OCI-M2 (cell line): ENCODE results near the gene ACSM6.

ENCODE experiments used
- DNase-seq: peaks from one replicate; lab custom pipeline; 2025; ENCODE audit not compliant: unreplicated experiment; lab: John Stamatoyannopoulos, UW

The ACSM6 gene

DNA sequence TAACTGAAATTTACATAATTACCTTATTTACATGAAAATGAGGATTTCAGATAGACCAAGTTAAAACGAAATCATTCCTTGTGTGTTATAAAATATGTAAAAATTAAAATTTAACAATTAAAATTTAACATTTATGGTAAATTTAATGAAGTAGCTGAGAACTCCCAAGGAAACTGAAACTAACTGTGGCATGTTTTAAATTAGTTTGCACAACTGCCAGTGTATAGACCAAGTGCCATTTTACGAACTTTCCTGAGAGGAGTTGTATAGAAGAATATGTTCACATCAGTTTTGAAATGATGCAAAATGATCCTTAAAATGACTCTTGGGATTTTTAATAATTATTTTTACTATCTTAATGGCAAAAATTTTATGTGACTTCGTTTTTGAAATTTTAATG is 73.2 kb downstream of the ACSM6 start:
- DNase-seq, result no peak

DNA sequence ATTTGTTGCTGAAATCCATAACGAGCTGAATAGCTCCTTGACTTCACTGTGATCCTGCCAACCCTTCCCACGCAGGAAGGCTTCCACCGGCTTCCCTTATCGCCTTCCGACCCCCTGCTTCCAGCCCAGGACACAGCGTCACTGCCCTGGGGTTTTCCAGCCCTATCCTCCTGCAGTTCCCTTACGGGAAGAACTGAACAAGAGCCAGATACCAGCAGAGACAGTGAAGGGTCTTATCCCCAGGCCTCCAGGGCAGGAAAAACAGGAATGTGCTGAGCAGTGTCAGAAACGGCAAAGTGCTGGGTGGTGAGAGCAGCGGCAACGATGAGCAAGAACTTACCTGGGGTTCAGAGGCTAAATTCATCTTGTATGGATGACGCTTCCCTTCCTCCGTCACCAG is 74.4 kb downstream of the ACSM6 start:
- DNase-seq, result no peak

DNA sequence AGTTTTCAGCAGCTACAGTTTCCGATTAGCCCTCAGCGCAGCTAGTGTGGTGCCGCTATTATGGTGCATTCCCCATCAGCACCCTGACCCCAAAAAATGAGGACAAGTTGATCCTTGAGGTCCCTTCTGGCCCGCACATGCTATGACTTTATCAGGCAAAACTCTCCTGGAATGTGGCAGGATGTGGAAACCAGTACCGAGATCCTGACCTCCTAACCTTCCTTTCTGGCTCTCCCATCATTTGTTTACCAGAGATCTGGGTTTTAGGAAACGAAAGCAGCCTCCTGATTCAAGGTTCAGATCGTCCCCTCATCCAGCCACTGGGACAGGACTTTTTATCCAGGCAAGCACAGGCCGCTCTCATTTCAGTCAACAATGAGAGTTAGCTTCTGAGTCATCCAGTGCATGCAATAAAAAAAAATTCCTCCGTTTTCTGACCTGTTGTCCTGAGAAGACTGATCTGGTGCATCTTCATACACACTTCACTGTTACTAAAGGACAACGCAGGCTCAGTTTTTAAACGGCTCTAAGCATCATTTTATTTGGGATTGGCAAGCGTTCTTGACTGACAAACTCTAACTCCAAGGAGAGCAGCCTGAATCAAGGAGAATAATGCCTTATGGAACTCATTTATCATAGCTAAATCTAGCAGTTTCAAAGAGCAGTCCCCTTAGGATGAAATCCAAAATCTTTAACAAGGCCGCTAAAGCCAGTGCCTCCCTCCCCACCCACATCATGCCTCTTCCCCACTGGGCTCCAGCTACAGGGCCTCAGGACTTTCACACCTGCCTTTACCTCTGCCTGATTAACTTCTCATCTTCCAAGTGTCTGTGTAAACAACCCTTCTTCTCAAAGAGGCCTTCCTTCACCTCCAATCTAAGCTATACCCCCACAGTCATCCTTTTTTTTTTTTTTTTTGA is 79.6 kb downstream of the ACSM6 start:
- DNase-seq, result no peak

DNA sequence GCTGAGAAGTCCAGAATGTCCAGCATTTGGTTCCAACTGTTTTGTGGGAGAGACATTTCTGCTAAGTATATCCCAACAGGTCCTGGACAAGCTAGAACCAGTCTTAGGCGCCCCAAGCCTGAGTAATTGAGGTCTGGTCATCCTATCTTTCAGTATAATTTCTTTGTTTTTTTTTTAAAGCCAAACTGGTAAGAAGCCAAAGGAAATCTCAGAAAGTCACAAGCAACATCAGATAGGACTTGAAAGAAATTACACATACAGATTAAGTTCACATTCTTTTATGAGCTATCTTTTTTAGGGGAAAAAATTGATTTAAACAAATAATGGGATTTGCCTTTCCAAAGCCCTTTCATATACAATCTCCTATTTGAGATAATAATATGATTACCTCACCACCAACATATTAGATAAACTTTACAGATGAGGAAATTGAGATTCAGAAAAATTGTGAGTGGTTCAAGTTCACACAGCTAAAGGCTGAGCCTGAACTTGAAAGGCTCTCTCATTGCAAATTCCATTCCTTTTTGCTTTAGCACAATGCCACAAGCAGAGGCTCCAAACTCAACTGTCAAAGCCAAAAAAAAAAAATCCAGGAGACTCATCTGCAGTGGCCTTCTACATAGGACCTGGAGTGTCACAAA is 81.8 kb downstream of the ACSM6 start:
- DNase-seq, result no peak

DNA sequence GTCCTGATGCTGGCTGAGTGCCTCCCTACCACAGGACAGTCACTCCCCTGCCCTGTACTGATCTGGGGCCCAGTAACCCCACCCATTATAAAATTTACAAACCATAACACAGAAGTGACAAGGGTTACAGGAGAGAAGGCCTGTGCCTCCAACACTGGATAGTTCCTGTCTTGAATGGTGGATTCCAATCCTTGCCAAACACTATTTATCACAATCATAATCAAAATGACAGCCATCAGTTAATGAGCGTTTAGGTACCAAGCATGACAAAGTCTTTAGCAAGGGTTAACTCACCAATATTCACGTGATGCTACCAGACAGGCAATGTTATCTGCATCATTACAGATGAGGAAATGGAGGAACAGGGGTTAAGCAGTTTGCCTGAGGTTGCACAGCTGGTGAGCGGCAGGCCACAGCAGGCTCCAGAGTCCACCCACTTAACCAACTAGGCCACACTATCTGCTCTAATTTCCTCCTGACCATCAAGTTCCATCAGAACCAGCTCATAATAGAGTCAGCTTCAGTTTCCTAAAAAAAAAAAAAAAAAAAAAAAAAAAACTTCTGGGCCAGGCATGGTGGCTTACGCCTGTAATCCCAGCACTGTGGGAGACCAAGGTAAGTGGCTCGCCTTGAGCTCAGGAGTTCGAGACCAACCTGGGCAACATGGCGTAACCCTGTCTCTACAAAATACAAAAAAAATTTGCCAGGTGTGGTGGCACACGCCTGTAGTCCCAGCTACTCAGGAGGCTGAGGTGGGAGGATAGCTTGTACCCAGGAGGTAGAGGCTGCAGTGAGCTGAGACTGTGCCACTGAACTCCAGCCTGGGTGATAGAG is 82.5 kb downstream of the ACSM6 start:
- DNase-seq, result no peak

DNA sequence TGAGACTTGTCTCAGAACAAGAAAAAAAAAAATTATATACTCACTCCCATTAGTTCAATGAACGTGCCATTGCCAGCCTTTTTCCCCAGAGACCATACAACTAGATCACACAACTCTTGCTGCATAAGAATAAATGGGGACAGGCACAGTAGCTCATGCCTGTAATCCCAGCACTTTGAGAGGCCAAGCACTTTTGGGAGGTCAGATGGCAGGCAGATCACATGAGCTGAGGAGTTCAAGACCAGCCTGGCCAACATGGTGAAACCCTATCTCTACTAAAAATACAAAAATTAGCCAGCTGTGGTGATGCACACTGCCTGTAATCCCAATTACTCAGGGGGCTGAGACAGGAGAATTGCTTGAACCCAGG is 83.1 kb downstream of the ACSM6 start:
- no peak for DNase-seq

DNA sequence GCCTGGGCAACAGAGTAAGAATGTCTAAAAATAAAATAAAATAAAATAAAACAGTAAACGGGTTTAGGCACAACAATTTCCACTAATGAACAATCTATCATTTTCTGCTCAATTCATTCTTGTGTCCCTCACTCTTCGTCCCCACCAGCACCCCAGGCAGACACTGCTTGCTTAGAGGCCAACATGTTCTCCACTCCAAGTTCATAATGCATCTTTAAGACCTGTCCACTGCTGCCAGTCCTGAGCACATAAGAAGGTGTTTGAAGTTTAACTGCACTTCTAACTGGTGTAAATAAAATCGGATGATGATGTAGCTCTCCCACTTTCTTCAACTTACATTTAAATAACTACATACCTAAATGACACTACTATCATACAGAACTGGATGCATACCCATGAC is 83.6 kb downstream of the ACSM6 start:
- DNase-seq, result no peak
